HepG2 (cell line): ENCODE results near the gene ZNF444. TPM values are rescaled to one million over a fixed set of nuclear protein-coding genes. Genes with fewer than 3 reads are reported as not detected.

Experiments used
- NCOA1 ChIP-seq: sonication (generic); formaldehyde crosslinking; IDR thresholded peaks from 2 replicates; pipeline ENCODE4 v1.9.0; 2021; ENCODE audit warnings: missing genetic modification reagents
- NFYB ChIP-seq: sonication (generic); formaldehyde crosslinking; IDR thresholded peaks from 2 replicates; pipeline ENCODE4 v1.4.0; 2020; ENCODE audit warnings: missing genetic modification reagents
- PAX8 ChIP-seq: sonication (generic); formaldehyde crosslinking; IDR thresholded peaks from 2 replicates; pipeline ENCODE4 v1.8.0; 2022; ENCODE audit warnings: mild to moderate bottlenecking, missing genetic modification reagents, borderline replicate concordance
- RFXANK ChIP-seq: IDR thresholded peaks from 2 replicates; pipeline ENCODE4 v1.6.1; 2016
- SIN3A ChIP-seq: IDR thresholded peaks from 2 replicates; pipeline ENCODE4 v1.6.1; 2011; ENCODE audit warnings: low read depth, mild to moderate bottlenecking, control low read depth, low read length, borderline replicate concordance
- SP1 ChIP-seq, 2 experiments: fragments of 450-650 bp in 1 of 2; sonication (generic) in 1 of 2; formaldehyde crosslinking in 1 of 2; IDR thresholded peaks; 2 replicates each; pipeline versions ENCODE4 v1.4.0 to v1.6.1; 2016 to 2020; ENCODE audit warnings: missing genetic modification reagents in 1 of 2
- SRSF1 ChIP-seq: fragments of 200-400 bp; formaldehyde crosslinking; optimal IDR thresholded peaks from 2 replicates; pipeline ENCODE3; 2017; ENCODE audit warnings: mild to moderate bottlenecking, low read depth, low read length, moderate library complexity
- ZBTB7B ChIP-seq: sonication (generic); formaldehyde crosslinking; IDR thresholded peaks from 2 replicates; pipeline ENCODE4 v1.4.0; 2020; ENCODE audit warnings: missing genetic modification reagents
- ZFP62 ChIP-seq: sonication (generic); formaldehyde crosslinking; IDR thresholded peaks from 2 replicates; pipeline ENCODE4 v1.4.0; 2020; ENCODE audit warnings: missing genetic modification reagents
- ZNF251 ChIP-seq: sonication (generic); formaldehyde crosslinking; IDR thresholded peaks from 2 replicates; pipeline ENCODE4 v1.9.0; 2021; ENCODE audit warnings: mild to moderate bottlenecking, missing genetic modification reagents
- ZNF543 ChIP-seq: sonication (generic); formaldehyde crosslinking; IDR thresholded peaks from 2 replicates; pipeline ENCODE4 v1.4.0; 2020; ENCODE audit warnings: mild to moderate bottlenecking, missing genetic modification reagents
- ZNF776 ChIP-seq: sonication (generic); formaldehyde crosslinking; IDR thresholded peaks from 2 replicates; pipeline ENCODE4 v1.4.0; 2020; ENCODE audit warnings: mild to moderate bottlenecking, missing genetic modification reagents
- ZNF816 ChIP-seq: sonication (generic); formaldehyde crosslinking; IDR thresholded peaks from 2 replicates; pipeline ENCODE4 v1.8.0; 2022; ENCODE audit warnings: missing genetic modification reagents, mild to moderate bottlenecking, borderline replicate concordance
- polyA plus RNA-seq, 8 experiments: library from polyadenylated mRNA; depleted of rRNA in 3 of 8; stranded (reverse) in 7 of 8; unstranded in 1 of 8; fragments of >200 nt; fragmentation: Illumina TruSeq in 4 of 8; extraction: Trizol in 4 of 8; gene quantifications; 2 replicates each; pipeline versions ENCODE4 v1.2.1 to v1.2.3, GENCODE V29; 2011 to 2016; ENCODE audit warnings: low read depth in 4 of 8, missing spikeins in 1 of 8, mixed read lengths in 1 of 8; ENCODE audit not compliant: insufficient read depth in 1 of 8
- total RNA-seq, 5 experiments: library from RNA; depleted of rRNA; stranded (reverse); fragments of >200 nt; fragmentation: Illumina TruSeq; extraction: Trizol; gene quantifications; 2 replicates each; pipeline ENCODE4 v1.2.3, GENCODE V29; 2016; ENCODE audit warnings: low read depth in 1 of 5
- TF ChIP-seq, protein P1 (sequence below): sonication (generic); formaldehyde crosslinking; IDR thresholded peaks from 2 replicates; pipeline ENCODE4 v1.4.0; 2020; ENCODE audit warnings: missing genetic modification reagents
- TF ChIP-seq, protein P2 (sequence below): sonication (generic); formaldehyde crosslinking; IDR thresholded peaks from 2 replicates; pipeline ENCODE4 v1.8.1; 2023; ENCODE audit warnings: mild to moderate bottlenecking, missing genetic modification reagents, borderline replicate concordance
- TF ChIP-seq, protein P3 (sequence below): sonication (generic); formaldehyde crosslinking; IDR thresholded peaks from 2 replicates; pipeline ENCODE4 v1.4.0; 2020; ENCODE audit warnings: missing genetic modification reagents
- TF ChIP-seq, protein P4 (sequence below): sonication (generic); formaldehyde crosslinking; IDR thresholded peaks from 2 replicates; pipeline ENCODE4 v1.5.0; 2020; ENCODE audit warnings: mild to moderate bottlenecking, missing genetic modification reagents
- TF ChIP-seq, protein P5 (sequence below): sonication (generic); formaldehyde crosslinking; IDR thresholded peaks from 2 replicates; pipeline ENCODE4 v1.9.0; 2021; ENCODE audit warnings: missing genetic modification reagents, borderline replicate concordance

The ZNF444 gene
- total and polyA plus RNA-seq, 2 of the 13 experiments (the other 11 are each of a cell fraction or from before 2014, with no cell fraction given): 27.4 to 30.3 TPM

DNA sequence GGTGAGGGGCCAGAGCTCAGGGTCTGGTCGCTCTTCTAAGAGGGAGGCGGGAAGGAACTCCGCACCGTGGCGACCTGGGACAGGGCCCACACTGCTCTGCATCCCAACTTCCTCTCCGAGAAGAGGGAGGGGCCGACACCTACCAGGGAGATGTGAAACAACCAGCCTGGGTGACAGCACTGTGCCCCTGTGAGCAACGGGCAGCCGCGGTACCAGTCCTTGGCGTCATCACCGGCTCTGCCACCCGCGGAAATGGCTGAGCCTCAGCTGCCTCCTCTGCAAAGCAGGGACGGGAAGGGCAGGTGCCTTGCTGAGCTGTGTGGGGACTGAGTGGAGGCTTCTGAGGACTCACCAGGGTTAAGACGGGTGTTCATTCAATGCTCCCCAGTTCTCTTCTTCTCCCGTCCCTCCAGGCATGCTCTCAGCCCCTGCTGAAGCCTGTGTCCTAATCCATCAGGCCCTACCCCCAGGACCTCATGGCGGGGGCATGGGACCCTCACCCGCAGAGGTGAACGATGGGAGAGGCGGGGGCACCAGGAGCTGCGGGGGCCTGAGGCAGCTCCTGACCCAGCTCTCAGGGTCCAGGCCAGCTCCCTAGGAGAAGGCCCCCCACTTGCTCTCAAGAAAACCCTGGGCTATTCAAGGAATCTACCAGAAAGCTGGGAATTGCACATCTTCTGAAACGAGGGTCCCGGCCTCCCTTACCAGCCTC, 29.3 kb upstream of the ZNF444 start (continued):
- TF ChIP-seq, protein P1, sequence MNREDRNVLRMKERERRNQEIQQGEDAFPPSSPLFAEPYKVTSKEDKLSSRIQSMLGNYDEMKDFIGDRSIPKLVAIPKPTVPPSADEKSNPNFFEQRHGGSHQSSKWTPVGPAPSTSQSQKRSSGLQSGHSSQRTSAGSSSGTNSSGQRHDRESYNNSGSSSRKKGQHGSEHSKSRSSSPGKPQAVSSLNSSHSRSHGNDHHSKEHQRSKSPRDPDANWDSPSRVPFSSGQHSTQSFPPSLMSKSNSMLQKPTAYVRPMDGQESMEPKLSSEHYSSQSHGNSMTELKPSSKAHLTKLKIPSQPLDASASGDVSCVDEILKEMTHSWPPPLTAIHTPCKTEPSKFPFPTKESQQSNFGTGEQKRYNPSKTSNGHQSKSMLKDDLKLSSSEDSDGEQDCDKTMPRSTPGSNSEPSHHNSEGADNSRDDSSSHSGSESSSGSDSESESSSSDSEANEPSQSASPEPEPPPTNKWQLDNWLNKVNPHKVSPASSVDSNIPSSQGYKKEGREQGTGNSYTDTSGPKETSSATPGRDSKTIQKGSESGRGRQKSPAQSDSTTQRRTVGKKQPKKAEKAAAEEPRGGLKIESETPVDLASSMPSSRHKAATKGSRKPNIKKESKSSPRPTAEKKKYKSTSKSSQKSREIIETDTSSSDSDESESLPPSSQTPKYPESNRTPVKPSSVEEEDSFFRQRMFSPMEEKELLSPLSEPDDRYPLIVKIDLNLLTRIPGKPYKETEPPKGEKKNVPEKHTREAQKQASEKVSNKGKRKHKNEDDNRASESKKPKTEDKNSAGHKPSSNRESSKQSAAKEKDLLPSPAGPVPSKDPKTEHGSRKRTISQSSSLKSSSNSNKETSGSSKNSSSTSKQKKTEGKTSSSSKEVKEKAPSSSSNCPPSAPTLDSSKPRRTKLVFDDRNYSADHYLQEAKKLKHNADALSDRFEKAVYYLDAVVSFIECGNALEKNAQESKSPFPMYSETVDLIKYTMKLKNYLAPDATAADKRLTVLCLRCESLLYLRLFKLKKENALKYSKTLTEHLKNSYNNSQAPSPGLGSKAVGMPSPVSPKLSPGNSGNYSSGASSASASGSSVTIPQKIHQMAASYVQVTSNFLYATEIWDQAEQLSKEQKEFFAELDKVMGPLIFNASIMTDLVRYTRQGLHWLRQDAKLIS (CRISPR knock-in tag): no peak
- no peak for TF ChIP-seq ZFP62 (CRISPR knock-in tag)
- TF ChIP-seq ZNF543: no peak
- TF ChIP-seq RFXANK (CRISPR knock-in tag): no peak
- TF ChIP-seq, protein P2, sequence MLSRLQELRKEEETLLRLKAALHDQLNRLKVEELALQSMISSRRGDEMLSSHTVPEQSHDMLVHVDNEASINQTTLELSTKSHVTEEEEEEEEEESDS (CRISPR knock-in tag): no peak
- TF ChIP-seq NFYB (CRISPR knock-in tag): 0 out of 2 replicates have a peak, but pooled peaks have one; percentile 11
- TF ChIP-seq ZNF251: no peak
- no peak for TF ChIP-seq ZNF816
- TF ChIP-seq PAX8 (CRISPR knock-in tag): no peak
- TF ChIP-seq SP1 (IDR thresholded peaks at IDR 0.05): no peak
- TF ChIP-seq SP1 (CRISPR knock-in tag; IDR thresholded peaks at IDR 0.05): no peak; the same call in 1 of the 2 replicates
- TF ChIP-seq ZBTB7B: no peak
- TF ChIP-seq SIN3A: 0 out of 2 replicates have a peak, but pooled peaks have one; percentile 1
- TF ChIP-seq, protein P3, sequence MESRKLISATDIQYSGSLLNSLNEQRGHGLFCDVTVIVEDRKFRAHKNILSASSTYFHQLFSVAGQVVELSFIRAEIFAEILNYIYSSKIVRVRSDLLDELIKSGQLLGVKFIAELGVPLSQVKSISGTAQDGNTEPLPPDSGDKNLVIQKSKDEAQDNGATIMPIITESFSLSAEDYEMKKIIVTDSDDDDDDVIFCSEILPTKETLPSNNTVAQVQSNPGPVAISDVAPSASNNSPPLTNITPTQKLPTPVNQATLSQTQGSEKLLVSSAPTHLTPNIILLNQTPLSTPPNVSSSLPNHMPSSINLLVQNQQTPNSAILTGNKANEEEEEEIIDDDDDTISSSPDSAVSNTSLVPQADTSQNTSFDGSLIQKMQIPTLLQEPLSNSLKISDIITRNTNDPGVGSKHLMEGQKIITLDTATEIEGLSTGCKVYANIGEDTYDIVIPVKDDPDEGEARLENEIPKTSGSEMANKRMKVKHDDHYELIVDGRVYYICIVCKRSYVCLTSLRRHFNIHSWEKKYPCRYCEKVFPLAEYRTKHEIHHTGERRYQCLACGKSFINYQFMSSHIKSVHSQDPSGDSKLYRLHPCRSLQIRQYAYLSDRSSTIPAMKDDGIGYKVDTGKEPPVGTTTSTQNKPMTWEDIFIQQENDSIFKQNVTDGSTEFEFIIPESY (CRISPR knock-in tag): peak; percentile 12; the same call in 1 of the 2 replicates
- 0 out of 2 replicates have a peak, but pooled peaks have one; percentile 0 for TF ChIP-seq NCOA1 (CRISPR knock-in tag)
- TF ChIP-seq SRSF1: no peak
- TF ChIP-seq, protein P4, sequence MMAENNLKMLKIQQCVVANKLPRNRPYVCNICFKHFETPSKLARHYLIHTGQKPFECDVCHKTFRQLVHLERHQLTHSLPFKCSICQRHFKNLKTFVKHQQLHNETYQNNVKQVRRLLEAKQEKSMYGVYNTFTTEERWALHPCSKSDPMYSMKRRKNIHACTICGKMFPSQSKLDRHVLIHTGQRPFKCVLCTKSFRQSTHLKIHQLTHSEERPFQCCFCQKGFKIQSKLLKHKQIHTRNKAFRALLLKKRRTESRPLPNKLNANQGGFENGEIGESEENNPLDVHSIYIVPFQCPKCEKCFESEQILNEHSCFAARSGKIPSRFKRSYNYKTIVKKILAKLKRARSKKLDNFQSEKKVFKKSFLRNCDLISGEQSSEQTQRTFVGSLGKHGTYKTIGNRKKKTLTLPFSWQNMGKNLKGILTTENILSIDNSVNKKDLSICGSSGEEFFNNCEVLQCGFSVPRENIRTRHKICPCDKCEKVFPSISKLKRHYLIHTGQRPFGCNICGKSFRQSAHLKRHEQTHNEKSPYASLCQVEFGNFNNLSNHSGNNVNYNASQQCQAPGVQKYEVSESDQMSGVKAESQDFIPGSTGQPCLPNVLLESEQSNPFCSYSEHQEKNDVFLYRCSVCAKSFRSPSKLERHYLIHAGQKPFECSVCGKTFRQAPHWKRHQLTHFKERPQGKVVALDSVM (CRISPR knock-in tag): peak; percentile 81; the same call in 1 of the 2 replicates
- no peak for TF ChIP-seq ZNF776 (CRISPR knock-in tag)
- TF ChIP-seq, protein P5, sequence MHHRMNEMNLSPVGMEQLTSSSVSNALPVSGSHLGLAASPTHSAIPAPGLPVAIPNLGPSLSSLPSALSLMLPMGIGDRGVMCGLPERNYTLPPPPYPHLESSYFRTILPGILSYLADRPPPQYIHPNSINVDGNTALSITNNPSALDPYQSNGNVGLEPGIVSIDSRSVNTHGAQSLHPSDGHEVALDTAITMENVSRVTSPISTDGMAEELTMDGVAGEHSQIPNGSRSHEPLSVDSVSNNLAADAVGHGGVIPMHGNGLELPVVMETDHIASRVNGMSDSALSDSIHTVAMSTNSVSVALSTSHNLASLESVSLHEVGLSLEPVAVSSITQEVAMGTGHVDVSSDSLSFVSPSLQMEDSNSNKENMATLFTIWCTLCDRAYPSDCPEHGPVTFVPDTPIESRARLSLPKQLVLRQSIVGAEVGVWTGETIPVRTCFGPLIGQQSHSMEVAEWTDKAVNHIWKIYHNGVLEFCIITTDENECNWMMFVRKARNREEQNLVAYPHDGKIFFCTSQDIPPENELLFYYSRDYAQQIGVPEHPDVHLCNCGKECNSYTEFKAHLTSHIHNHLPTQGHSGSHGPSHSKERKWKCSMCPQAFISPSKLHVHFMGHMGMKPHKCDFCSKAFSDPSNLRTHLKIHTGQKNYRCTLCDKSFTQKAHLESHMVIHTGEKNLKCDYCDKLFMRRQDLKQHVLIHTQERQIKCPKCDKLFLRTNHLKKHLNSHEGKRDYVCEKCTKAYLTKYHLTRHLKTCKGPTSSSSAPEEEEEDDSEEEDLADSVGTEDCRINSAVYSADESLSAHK (CRISPR knock-in tag): no peak
